Measurements from ENCODE around the gene SYTL3. TPM values are rescaled to one million over a fixed set of nuclear protein-coding genes. Genes with fewer than 3 reads are reported as not detected.

The SYTL3 gene
- total and polyA plus RNA-seq, 2 experiments from 2014 or later = 0.07 TPM; not detected in 1

DNA sequence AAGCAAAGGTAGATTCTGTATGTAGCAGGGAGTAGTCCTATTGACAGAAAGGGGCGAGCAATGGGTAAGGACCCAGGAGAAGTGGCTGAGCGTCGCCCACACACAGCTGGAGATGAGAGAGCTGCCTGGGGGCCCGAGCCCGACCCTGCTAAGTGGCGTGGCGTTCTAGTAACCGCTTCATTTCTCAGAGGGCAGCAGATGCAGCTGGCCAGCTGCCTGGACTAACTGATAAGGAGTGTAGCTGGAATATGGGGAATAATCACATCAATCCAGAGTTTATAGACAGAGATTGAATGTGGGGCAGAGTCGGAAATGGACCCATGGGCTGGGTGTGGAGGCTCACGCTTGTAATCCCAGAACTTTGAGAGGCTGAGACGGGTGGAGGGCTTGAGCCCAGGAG lies 104.9 kb downstream of the SYTL3 start:
- Histone ChIP-seq H3F3A (replicated peaks; ENCODE audit: low read depth) (peaks cover 7% of the 10 kb centered on the region; the same call in 1 of the 2 replicates), H3K9me2 (ENCODE audit: insufficient read depth) (no peaks in the 10 kb centered on the region), H3K79me2 (replicated peaks; ENCODE audit: insufficient read depth) (no peaks in the 10 kb centered on the region), H3K4me1 (ENCODE audit: insufficient read depth) (peaks cover 23% of the 10 kb centered on the region), H2AFZ (no peak overlapping the region), H4K20me1 (replicated peaks; ENCODE audit: insufficient read depth) (no peaks in the 10 kb centered on the region), H3K36me3 (ENCODE audit: insufficient read depth) (no peaks in the 10 kb centered on the region), H3K27me3 (ENCODE audit: insufficient read depth) (no peaks in the 10 kb centered on the region), H3K4me3 (no peak overlapping the region), H3K4me2 (no peak overlapping the region), H3K27ac (ENCODE audit: low read depth) (no peak overlapping the region)
- Mint-ChIP-seq H3K27ac (no peak overlapping the region; the same call in 1 of the 2 replicates), H3K4me1 (peaks cover 23% of the 10 kb centered on the region), H3K4me3 (no peak overlapping the region), H3K36me3 (ENCODE audit: low read depth) (no peaks in the 10 kb centered on the region), H3K9me3 (no peaks in the 10 kb centered on the region; the same call in 2 of the 3 replicates), H3K27me3 (ENCODE audit: insufficient read depth, low read depth, poor library complexity) (peaks cover 19% of the 10 kb centered on the region)
- DNase-seq (ENCODE audit: low spot score) (no peak), ATAC-seq (no peak)
- TF ChIP-seq ZNF114 (CRISPR knock-in tag; IDR thresholded peaks at IDR 0.05) (no peak), EZH2phosphoT487 (IDR thresholded peaks at IDR 0.05; ENCODE audit: unreplicated experiment) (no peak), EZH2 (IDR thresholded peaks at IDR 0.05; ENCODE audit: low read depth, unreplicated experiment) (no peak), REST (IDR thresholded peaks at IDR 0.05; ENCODE audit: unreplicated experiment) (no peak), STAT1 (IDR thresholded peaks at IDR 0.05; ENCODE audit: unreplicated experiment) (no peak), CREB1 (CRISPR knock-in tag; IDR thresholded peaks at IDR 0.05; ENCODE audit: low read depth) (no peak), POLR2AphosphoS5 (IDR thresholded peaks at IDR 0.05; ENCODE audit: low read depth) (no peak), NANOG (IDR thresholded peaks at IDR 0.05; ENCODE audit: borderline replicate concordance) (no peak)
- TF ChIP-seq, protein P1, sequence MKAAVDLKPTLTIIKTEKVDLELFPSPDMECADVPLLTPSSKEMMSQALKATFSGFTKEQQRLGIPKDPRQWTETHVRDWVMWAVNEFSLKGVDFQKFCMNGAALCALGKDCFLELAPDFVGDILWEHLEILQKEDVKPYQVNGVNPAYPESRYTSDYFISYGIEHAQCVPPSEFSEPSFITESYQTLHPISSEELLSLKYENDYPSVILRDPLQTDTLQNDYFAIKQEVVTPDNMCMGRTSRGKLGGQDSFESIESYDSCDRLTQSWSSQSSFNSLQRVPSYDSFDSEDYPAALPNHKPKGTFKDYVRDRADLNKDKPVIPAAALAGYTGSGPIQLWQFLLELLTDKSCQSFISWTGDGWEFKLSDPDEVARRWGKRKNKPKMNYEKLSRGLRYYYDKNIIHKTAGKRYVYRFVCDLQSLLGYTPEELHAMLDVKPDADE (IDR thresholded peaks at IDR 0.05) = no peak
- TF ChIP-seq, protein P2, sequence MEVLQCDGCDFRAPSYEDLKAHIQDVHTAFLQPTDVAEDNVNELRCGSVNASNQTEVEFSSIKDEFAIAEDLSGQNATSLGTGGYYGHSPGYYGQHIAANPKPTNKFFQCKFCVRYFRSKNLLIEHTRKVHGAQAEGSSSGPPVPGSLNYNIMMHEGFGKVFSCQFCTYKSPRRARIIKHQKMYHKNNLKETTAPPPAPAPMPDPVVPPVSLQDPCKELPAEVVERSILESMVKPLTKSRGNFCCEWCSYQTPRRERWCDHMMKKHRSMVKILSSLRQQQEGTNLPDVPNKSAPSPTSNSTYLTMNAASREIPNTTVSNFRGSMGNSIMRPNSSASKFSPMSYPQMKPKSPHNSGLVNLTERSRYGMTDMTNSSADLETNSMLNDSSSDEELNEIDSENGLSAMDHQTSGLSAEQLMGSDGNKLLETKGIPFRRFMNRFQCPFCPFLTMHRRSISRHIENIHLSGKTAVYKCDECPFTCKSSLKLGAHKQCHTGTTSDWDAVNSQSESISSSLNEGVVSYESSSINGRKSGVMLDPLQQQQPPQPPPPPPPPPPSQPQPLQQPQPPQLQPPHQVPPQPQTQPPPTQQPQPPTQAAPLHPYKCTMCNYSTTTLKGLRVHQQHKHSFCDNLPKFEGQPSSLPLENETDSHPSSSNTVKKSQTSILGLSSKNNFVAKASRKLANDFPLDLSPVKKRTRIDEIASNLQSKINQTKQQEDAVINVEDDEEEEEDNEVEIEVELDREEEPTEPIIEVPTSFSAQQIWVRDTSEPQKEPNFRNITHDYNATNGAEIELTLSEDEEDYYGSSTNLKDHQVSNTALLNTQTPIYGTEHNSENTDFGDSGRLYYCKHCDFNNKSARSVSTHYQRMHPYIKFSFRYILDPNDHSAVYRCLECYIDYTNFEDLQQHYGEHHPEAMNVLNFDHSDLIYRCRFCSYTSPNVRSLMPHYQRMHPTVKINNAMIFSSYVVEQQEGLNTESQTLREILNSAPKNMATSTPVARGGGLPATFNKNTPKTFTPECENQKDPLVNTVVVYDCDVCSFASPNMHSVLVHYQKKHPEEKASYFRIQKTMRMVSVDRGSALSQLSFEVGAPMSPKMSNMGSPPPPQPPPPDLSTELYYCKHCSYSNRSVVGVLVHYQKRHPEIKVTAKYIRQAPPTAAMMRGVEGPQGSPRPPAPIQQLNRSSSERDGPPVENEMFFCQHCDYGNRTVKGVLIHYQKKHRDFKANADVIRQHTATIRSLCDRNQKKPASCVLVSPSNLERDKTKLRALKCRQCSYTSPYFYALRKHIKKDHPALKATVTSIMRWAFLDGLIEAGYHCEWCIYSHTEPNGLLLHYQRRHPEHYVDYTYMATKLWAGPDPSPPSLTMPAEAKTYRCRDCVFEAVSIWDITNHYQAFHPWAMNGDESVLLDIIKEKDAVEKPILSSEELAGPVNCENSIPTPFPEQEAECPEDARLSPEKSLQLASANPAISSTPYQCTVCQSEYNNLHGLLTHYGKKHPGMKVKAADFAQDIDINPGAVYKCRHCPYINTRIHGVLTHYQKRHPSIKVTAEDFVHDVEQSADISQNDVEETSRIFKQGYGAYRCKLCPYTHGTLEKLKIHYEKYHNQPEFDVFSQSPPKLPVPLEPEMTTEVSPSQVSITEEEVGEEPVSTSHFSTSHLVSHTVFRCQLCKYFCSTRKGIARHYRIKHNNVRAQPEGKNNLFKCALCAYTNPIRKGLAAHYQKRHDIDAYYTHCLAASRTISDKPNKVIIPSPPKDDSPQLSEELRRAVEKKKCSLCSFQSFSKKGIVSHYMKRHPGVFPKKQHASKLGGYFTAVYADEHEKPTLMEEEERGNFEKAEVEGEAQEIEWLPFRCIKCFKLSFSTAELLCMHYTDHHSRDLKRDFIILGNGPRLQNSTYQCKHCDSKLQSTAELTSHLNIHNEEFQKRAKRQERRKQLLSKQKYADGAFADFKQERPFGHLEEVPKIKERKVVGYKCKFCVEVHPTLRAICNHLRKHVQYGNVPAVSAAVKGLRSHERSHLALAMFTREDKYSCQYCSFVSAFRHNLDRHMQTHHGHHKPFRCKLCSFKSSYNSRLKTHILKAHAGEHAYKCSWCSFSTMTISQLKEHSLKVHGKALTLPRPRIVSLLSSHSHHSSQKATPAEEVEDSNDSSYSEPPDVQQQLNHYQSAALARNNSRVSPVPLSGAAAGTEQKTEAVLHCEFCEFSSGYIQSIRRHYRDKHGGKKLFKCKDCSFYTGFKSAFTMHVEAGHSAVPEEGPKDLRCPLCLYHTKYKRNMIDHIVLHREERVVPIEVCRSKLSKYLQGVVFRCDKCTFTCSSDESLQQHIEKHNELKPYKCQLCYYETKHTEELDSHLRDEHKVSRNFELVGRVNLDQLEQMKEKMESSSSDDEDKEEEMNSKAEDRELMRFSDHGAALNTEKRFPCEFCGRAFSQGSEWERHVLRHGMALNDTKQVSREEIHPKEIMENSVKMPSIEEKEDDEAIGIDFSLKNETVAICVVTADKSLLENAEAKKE (CRISPR knock-in tag; IDR thresholded peaks at IDR 0.05) = no peak
